ENCODE results near the gene FAM83C. TPM values are rescaled to one million over a fixed set of nuclear protein-coding genes. Genes with fewer than 3 reads are reported as not detected.

FAM83C gene
- total and polyA plus RNA-seq, 8 donors, result not detected

DNA sequence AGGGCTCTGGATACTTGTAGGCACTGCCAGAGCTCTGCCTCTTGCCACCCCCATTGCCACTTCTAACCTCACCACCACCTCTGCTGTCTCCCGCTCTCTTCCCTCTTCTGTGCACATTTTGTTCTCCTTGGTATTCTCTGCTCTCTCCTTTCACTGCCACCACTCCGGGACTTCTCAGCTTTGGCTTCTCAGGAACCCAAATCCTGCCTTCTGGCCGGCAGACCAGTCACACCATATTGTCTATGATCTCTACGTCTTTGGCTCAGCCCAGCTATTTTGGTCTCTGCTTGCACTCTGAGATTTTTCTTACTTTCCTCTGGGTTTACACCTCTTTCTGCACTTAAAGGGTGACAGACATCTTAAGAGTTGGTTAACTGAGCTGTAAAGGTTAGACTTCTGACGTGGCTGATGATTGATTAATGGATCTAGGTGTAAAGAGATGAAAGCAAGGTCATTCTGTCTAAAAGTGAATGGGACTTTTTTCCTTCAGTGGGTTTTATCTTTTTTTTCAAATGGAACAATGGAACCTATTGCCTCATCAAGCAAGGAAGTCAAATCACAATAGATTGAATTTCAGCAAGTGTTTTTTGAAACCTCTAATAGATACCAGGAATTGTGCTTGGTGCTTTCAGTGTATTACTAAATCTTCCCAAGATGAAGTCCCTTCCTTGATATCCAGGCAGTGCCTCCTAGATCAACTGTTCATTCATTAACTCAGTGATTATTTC, 52.0 kb downstream of the FAM83C start:
- ATAC-seq (no peak), DNase-seq (no peak), FAIRE-seq (no peak)
- Histone ChIP-seq H3K27ac (no peak overlapping the region), H3K9me3 (no peaks in the 10 kb centered on the region), H3K4me1 (no peaks in the 10 kb centered on the region), H3K4me3 (no peak overlapping the region), H3K36me3 (no peaks in the 10 kb centered on the region), H3K27me3 (no peaks in the 10 kb centered on the region)
- 69 to 77% methylated on average over 5 of the region's 5 CpGs for WGBS, 2 donors
- TF ChIP-seq CTCF (IDR thresholded peaks at IDR 0.05), result no peak
- intact Hi-C loops (cut with DNase I), result no loop called here

- ATAC-seq (no peak), DNase-seq (no peak), FAIRE-seq (no peak)
- 89 to 93% methylated on average over 5 of the region's 5 CpGs for WGBS, 2 donors
- no peak overlapping the region for H3K27ac ChIP-seq
- H3K4me3 ChIP-seq, result no peak overlapping the region
- intact Hi-C loops (cut with DNase I), result no loop called here
- H3K36me3 ChIP-seq, result no peaks in the 10 kb centered on the region
- TF ChIP-seq CTCF (IDR thresholded peaks at IDR 0.05), result no peak
- H3K27me3 ChIP-seq, result no peaks in the 10 kb centered on the region
- no peaks in the 10 kb centered on the region for H3K9me3 ChIP-seq
- H3K4me1 ChIP-seq, result no peaks in the 10 kb centered on the region
Observed at GRCh38 chr20:35238735-35239134, 53.5 kb downstream of the FAM83C start.

GRCh38 chr20:35238170-35238569, 54.1 kb downstream of the FAM83C start:
- ATAC-seq, result no peak
- Histone ChIP-seq H3K36me3 (no peaks in the 10 kb centered on the region), H3K4me1 (no peaks in the 10 kb centered on the region), H3K9me3 (no peaks in the 10 kb centered on the region), H3K27me3 (no peaks in the 10 kb centered on the region), H3K27ac (no peak overlapping the region), H3K4me3 (no peak overlapping the region)
- 91 to 93% methylated on average over 4 of the region's 4 CpGs for WGBS, 2 donors
- DNase-seq, result no peak
- no peak for TF ChIP-seq CTCF (IDR thresholded peaks at IDR 0.05)
- no peak for FAIRE-seq
- intact Hi-C loops (cut with DNase I), result no loop called here

DNA sequence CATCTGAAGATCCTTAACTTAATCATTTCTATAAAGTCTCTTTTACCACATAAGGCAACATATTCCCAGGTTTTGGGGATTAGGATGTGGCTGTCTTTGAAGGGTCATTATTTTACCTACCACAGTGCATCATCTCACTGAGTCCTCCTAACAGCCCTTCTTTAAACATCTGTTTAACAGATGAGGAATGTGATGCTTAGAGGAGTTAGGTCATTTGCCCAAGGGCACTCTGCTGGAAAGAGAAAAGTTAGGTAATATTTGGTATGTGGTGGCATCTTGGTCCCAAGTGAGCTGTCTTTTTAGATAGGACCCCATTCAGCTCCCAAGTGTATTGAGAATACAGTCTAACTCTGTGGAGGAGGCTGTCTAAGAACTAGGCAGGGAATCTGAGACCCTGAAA, 54.7 kb downstream of the FAM83C start:
- Histone ChIP-seq H3K27ac (no peak overlapping the region), H3K36me3 (no peaks in the 10 kb centered on the region), H3K4me1 (no peaks in the 10 kb centered on the region), H3K9me3 (no peaks in the 10 kb centered on the region), H3K4me3 (no peak overlapping the region), H3K27me3 (no peaks in the 10 kb centered on the region)
- FAIRE-seq (no peak), DNase-seq (no peak), ATAC-seq (no peak)
- TF ChIP-seq CTCF (IDR thresholded peaks at IDR 0.05), result no peak
- intact Hi-C loops (cut with DNase I), result no loop called here

GRCh38 chr20:35235881-35236280, 56.3 kb downstream of the FAM83C start:
- ATAC-seq (no peak), FAIRE-seq (no peak), DNase-seq (no peak)
- no peaks in the 10 kb centered on the region for H3K27me3 ChIP-seq
- intact Hi-C loops (cut with DNase I), result no loop called here
- H3K4me3 ChIP-seq, result no peak overlapping the region
- no peaks in the 10 kb centered on the region for H3K36me3 ChIP-seq
- no peak for TF ChIP-seq CTCF (IDR thresholded peaks at IDR 0.05)
- no peak overlapping the region for H3K27ac ChIP-seq
- 91 to 94% methylated on average over 6 of the region's 6 CpGs for WGBS, 2 donors
- no peaks in the 10 kb centered on the region for H3K4me1 ChIP-seq
- no peaks in the 10 kb centered on the region for H3K9me3 ChIP-seq

Other genes starting within 250 kb of the FAM83C start
- 10 to 100 TPM; 30.7 to 40.7 (median 33.2) TPM for gene TRPC4AP, start 199.6 kb downstream of the FAM83C start, total RNA-seq
- gene TRPC4AP, start 199.6 kb downstream of the FAM83C start, polyA plus RNA-seq, result 10 to 100 TPM; 42.4 to 43.1 TPM
- 10 to 100 TPM; 12.6 to 31.5 (median 17.4) TPM for gene EDEM2, start 145.1 kb downstream of the FAM83C start, total RNA-seq
- 10 to 100 TPM; 12.5 to 22.7 TPM for gene EDEM2, start 145.1 kb downstream of the FAM83C start, polyA plus RNA-seq
- 10 to 100 TPM in 4 of 6 donors, 1 to 10 TPM in 2; 3.2 to 16.1 (median 10.8) TPM for gene PROCR, start 120.4 kb downstream of the FAM83C start, total RNA-seq
- gene PROCR, start 120.4 kb downstream of the FAM83C start, polyA plus RNA-seq, result 10 to 100 TPM in 1 of 2 donors, 1 to 10 TPM in 1; 9.6 to 16.8 TPM
- 1 to 10 TPM; 2.0 to 5.8 (median 3.8) TPM for gene MMP24, start 65.7 kb downstream of the FAM83C start, total RNA-seq
- gene MMP24, start 65.7 kb downstream of the FAM83C start, polyA plus RNA-seq, result 1 to 10 TPM; 6.5 to 7.3 TPM
- gene MMP24OS, start 14.3 kb downstream of the FAM83C start, total RNA-seq, result 10 to 100 TPM; 28.9 to 49.9 (median 44.4) TPM
- gene MMP24OS, start 14.3 kb downstream of the FAM83C start, polyA plus RNA-seq, result 10 to 100 TPM; 53.7 to 74.9 TPM
- 10 to 100 TPM; 30.6 to 59.2 (median 45.5) TPM for gene EIF6, start 7.7 kb downstream of the FAM83C start, total RNA-seq
- 10 to 100 TPM; 61.3 to 79.4 TPM for gene EIF6, start 7.7 kb downstream of the FAM83C start, polyA plus RNA-seq
- gene UQCC1, start 119.5 kb upstream of the FAM83C start, total RNA-seq, result 10 to 100 TPM; 10.9 to 32.4 (median 15.7) TPM
- gene UQCC1, start 119.5 kb upstream of the FAM83C start, polyA plus RNA-seq, result 10 to 100 TPM; 11.4 to 22.4 TPM
- gene GDF5, start 145.8 kb upstream of the FAM83C start, total RNA-seq, result not detected
- gene GDF5, start 145.8 kb upstream of the FAM83C start, polyA plus RNA-seq, result under 1 TPM in 1 of 2 donors, not detected in 1; 0.05 TPM
- 10 to 100 TPM in 3 of 6 donors, 1 to 10 TPM in 3; 4.5 to 16.0 (median 10.0) TPM for gene CEP250, start 163.2 kb upstream of the FAM83C start, total RNA-seq
- 10 to 100 TPM in 1 of 2 donors, 1 to 10 TPM in 1; 7.2 to 16.2 TPM for gene CEP250, start 163.2 kb upstream of the FAM83C start, polyA plus RNA-seq
- gene C20orf173, start 237.2 kb upstream of the FAM83C start, total RNA-seq, result not detected
- gene C20orf173, start 237.2 kb upstream of the FAM83C start, polyA plus RNA-seq, result not detected
- gene ERGIC3, start 249.7 kb upstream of the FAM83C start, total RNA-seq, result 100 to 1,000 TPM; 112 to 167 (median 124) TPM
- gene ERGIC3, start 249.7 kb upstream of the FAM83C start, polyA plus RNA-seq, result 100 to 1,000 TPM; 160 to 168 TPM